Astrocyte of the spinal cord (primary cell): ENCODE data around the gene ZNF358.

Source experiments
- DNase-seq: peaks from one replicate; pipeline ENCODE4 v3.0.0; 2011; ENCODE audit warnings: low read depth, low spot score
- H3K4me3 ChIP-seq: 2 replicates; pipeline ENCODE4 v1.5.1; 2011; ENCODE audit warnings: low read depth, mild to moderate bottlenecking, low read length, moderate library complexity
- in situ Hi-C: cut with HindIII; loops from 2 replicates; pipeline ENCODE4 v1.10.0; 2017; ENCODE audit warnings: low sequenced_read_pairs
- TF ChIP-seq, protein P1 (sequence below): IDR thresholded peaks from 2 replicates; pipeline ENCODE4 v1.5.1; 2012; ENCODE audit warnings: low read depth, mild to moderate bottlenecking, low read length, inconsistent platforms

The ZNF358 gene

GRCh38 chr19:7562646-7563393, 46.9 kb downstream of the ZNF358 start:
- in situ Hi-C loops: no loop called here
- TF ChIP-seq, protein P1, sequence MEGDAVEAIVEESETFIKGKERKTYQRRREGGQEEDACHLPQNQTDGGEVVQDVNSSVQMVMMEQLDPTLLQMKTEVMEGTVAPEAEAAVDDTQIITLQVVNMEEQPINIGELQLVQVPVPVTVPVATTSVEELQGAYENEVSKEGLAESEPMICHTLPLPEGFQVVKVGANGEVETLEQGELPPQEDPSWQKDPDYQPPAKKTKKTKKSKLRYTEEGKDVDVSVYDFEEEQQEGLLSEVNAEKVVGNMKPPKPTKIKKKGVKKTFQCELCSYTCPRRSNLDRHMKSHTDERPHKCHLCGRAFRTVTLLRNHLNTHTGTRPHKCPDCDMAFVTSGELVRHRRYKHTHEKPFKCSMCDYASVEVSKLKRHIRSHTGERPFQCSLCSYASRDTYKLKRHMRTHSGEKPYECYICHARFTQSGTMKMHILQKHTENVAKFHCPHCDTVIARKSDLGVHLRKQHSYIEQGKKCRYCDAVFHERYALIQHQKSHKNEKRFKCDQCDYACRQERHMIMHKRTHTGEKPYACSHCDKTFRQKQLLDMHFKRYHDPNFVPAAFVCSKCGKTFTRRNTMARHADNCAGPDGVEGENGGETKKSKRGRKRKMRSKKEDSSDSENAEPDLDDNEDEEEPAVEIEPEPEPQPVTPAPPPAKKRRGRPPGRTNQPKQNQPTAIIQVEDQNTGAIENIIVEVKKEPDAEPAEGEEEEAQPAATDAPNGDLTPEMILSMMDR: no peak
- H3K4me3 ChIP-seq: no peak overlapping the region
- DNase-seq: no peak

GRCh38 chr19:7564866-7565265, 49.0 kb downstream of the ZNF358 start:
- no peak overlapping the region for H3K4me3 ChIP-seq
- no peak for DNase-seq
- TF ChIP-seq, protein P1: no peak
- in situ Hi-C loops: no loop called here

- TF ChIP-seq, protein P1: no peak
- in situ Hi-C loops: no loop called here
- H3K4me3 ChIP-seq: no peak overlapping the region
- DNase-seq: no peak
These were observed 49.4 kb downstream of the ZNF358 start for GRCh38 chr19:7565332-7565731.
